ENCODE data around the gene ARL13B.
"Not testable (repeated sequence)": the region's sequence is repeated elsewhere in the genome, so short reads cannot be mapped to it uniquely, and the experiment has no call there.

The ARL13B gene

DNA sequence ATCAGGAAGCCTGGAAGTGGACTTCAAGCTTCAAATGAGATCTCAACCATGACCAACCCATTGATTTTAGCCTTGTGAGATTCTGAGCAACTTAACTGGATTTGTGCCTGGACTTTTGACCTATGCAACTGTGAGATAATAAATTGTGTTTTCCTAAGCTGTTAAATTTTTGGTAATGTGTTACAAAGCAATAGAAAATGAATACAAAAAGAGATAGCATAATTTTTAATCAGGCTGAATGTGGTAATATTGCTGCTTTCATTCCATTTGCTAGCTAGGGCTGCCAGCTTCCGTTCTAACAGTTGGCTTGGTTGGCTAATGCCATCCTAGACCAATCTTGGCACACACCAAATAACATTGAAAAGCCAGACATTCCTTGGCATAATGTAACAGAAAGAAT, 18.5 kb upstream of the ARL13B start:
- H3K4me3 ChIP-seq (ENCODE audit: low read length): no peak overlapping the region
- no peak overlapping the region for H3K9ac ChIP-seq (ENCODE audit: low read length)
- H3K4me2 ChIP-seq (ENCODE audit: low read depth, low read length): no peak overlapping the region
- no peaks in the 10 kb centered on the region for H4K20me1 ChIP-seq (ENCODE audit: insufficient read depth, low read length)
- H2AFZ ChIP-seq (ENCODE audit: low read length): no peak overlapping the region
- DNase-seq: no peak
- no peaks in the 10 kb centered on the region for H3K9me2 ChIP-seq (replicated peaks; ENCODE audit: insufficient read depth, low read length)
- H3K36me3 ChIP-seq (replicated peaks; ENCODE audit: insufficient read depth, low read length): no peaks in the 10 kb centered on the region
- no peaks in the 10 kb centered on the region for H3K79me2 ChIP-seq (ENCODE audit: low read length)
- TF ChIP-seq, protein P1, sequence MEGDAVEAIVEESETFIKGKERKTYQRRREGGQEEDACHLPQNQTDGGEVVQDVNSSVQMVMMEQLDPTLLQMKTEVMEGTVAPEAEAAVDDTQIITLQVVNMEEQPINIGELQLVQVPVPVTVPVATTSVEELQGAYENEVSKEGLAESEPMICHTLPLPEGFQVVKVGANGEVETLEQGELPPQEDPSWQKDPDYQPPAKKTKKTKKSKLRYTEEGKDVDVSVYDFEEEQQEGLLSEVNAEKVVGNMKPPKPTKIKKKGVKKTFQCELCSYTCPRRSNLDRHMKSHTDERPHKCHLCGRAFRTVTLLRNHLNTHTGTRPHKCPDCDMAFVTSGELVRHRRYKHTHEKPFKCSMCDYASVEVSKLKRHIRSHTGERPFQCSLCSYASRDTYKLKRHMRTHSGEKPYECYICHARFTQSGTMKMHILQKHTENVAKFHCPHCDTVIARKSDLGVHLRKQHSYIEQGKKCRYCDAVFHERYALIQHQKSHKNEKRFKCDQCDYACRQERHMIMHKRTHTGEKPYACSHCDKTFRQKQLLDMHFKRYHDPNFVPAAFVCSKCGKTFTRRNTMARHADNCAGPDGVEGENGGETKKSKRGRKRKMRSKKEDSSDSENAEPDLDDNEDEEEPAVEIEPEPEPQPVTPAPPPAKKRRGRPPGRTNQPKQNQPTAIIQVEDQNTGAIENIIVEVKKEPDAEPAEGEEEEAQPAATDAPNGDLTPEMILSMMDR (IDR thresholded peaks at IDR 0.05; ENCODE audit: low read length): no peak
- no peaks in the 10 kb centered on the region for H3K27me3 ChIP-seq (replicated peaks; ENCODE audit: insufficient read depth, low read length)
- no peaks in the 10 kb centered on the region for H3K4me1 ChIP-seq (ENCODE audit: low read length)
- no peak overlapping the region for H3K27ac ChIP-seq (ENCODE audit: low read length)
- H3K9me3 ChIP-seq (replicated peaks; ENCODE audit: insufficient read depth, low read length): no peaks in the 10 kb centered on the region
- no peaks in the 10 kb centered on the region for H3F3A ChIP-seq (ENCODE audit: insufficient read depth, low read length)

GRCh38 chr3:93962798-93963197, 17.2 kb upstream of the ARL13B start:
- no peaks in the 10 kb centered on the region for H3K79me2 ChIP-seq (ENCODE audit: low read length)
- H3F3A ChIP-seq (ENCODE audit: insufficient read depth, low read length): no peaks in the 10 kb centered on the region
- no peaks in the 10 kb centered on the region for H3K4me1 ChIP-seq (ENCODE audit: low read length)
- TF ChIP-seq, protein P1 (IDR thresholded peaks at IDR 0.05; ENCODE audit: low read length): no peak
- no peak for TF ChIP-seq EZH2 (optimal IDR thresholded peaks at IDR 0.05; ENCODE audit: low read depth, low read length)
- TF ChIP-seq EZH2phosphoT487 (IDR thresholded peaks at IDR 0.05; ENCODE audit: low read length): no peak
- H3K27ac ChIP-seq (ENCODE audit: low read length): no peak overlapping the region
- H3K27me3 ChIP-seq (replicated peaks; ENCODE audit: insufficient read depth, low read length): no peaks in the 10 kb centered on the region
- DNase-seq: no peak
- H2AFZ ChIP-seq (ENCODE audit: low read length): no peak overlapping the region
- no peaks in the 10 kb centered on the region for H3K9me2 ChIP-seq (replicated peaks; ENCODE audit: insufficient read depth, low read length)
- H4K20me1 ChIP-seq (ENCODE audit: insufficient read depth, low read length): no peaks in the 10 kb centered on the region
- no peaks in the 10 kb centered on the region for H3K9me3 ChIP-seq (replicated peaks; ENCODE audit: insufficient read depth, low read length)
- H3K4me3 ChIP-seq (ENCODE audit: low read length): no peak overlapping the region
- no peaks in the 10 kb centered on the region for H3K36me3 ChIP-seq (replicated peaks; ENCODE audit: insufficient read depth, low read length)
- H3K9ac ChIP-seq (ENCODE audit: low read length): no peak overlapping the region
- no peak overlapping the region for H3K4me2 ChIP-seq (ENCODE audit: low read depth, low read length)

- H3K9me3 ChIP-seq (replicated peaks; ENCODE audit: insufficient read depth, low read length); H3K9ac ChIP-seq (ENCODE audit: low read length); H3F3A ChIP-seq (ENCODE audit: insufficient read depth, low read length); H3K9me2 ChIP-seq (replicated peaks; ENCODE audit: insufficient read depth, low read length); H3K4me2 ChIP-seq (ENCODE audit: low read depth, low read length); DNase-seq; H3K27me3 ChIP-seq (replicated peaks; ENCODE audit: insufficient read depth, low read length); H3K4me1 ChIP-seq (ENCODE audit: low read length); H3K36me3 ChIP-seq (replicated peaks; ENCODE audit: insufficient read depth, low read length); H3K27ac ChIP-seq (ENCODE audit: low read length); H3K79me2 ChIP-seq (ENCODE audit: low read length); H4K20me1 ChIP-seq (ENCODE audit: insufficient read depth, low read length); H3K4me3 ChIP-seq (ENCODE audit: low read length); H2AFZ ChIP-seq (ENCODE audit: low read length): not testable (repeated sequence)
Measured at GRCh38 chr3:93965106-93965505, 14.8 kb upstream of the ARL13B start.

DNA sequence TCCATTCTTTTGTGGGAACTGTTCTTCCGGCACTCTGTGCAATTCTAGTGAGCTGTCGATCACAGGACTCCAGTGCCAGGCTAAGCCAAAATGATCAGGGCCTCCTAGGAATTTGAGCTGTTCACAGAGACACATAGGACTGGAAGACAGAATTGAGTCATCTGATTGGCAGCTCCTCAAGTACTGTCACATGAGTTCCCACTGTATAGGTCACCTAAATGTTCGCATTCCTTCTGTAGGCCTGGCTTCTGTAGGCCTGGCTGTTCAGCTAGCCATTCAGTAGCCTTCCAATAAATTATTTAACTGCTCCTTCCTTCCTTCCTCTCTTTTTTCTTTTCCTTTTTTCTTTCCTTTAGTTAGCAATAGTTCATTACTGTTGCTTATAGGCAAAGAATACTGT, 10.5 kb upstream of the ARL13B start:
- H3K36me3 ChIP-seq (replicated peaks; ENCODE audit: insufficient read depth, low read length): no peaks in the 10 kb centered on the region
- H2AFZ ChIP-seq (ENCODE audit: low read length): no peak overlapping the region
- TF ChIP-seq EZH2phosphoT487 (IDR thresholded peaks at IDR 0.05; ENCODE audit: low read length) (no peak), EZH2 (optimal IDR thresholded peaks at IDR 0.05; ENCODE audit: low read depth, low read length) (no peak)
- TF ChIP-seq, protein P1 (IDR thresholded peaks at IDR 0.05; ENCODE audit: low read length): no peak

More for the DNA sequence above, 10.5 kb upstream of the ARL13B start:
- no peaks in the 10 kb centered on the region for H3K79me2 ChIP-seq (ENCODE audit: low read length)
- H3K27me3 ChIP-seq (replicated peaks; ENCODE audit: insufficient read depth, low read length): no peaks in the 10 kb centered on the region
- no peak for DNase-seq
- no peaks in the 10 kb centered on the region for H3K9me2 ChIP-seq (replicated peaks; ENCODE audit: insufficient read depth, low read length)
- H3K4me2 ChIP-seq (ENCODE audit: low read depth, low read length): no peak overlapping the region
- no peak overlapping the region for H3K27ac ChIP-seq (ENCODE audit: low read length)
- no peaks in the 10 kb centered on the region for H4K20me1 ChIP-seq (ENCODE audit: insufficient read depth, low read length)
- H3K9me3 ChIP-seq (replicated peaks; ENCODE audit: insufficient read depth, low read length): no peaks in the 10 kb centered on the region
- H3F3A ChIP-seq (ENCODE audit: insufficient read depth, low read length): no peaks in the 10 kb centered on the region
- no peak overlapping the region for H3K9ac ChIP-seq (ENCODE audit: low read length)
- H3K4me1 ChIP-seq (ENCODE audit: low read length): no peaks in the 10 kb centered on the region
- no peak overlapping the region for H3K4me3 ChIP-seq (ENCODE audit: low read length)
